ENCODE measurements around the gene PTPN5. TPM values are rescaled to one million over a fixed set of nuclear protein-coding genes. Genes with fewer than 3 reads are reported as not detected.

PTPN5 gene
- total RNA-seq, 1 experiment from 2014 or later: not detected

GRCh38 chr11:18707811-18708340 lies 83.7 kb downstream of the PTPN5 start:
- Histone ChIP-seq H3K4me1 (ENCODE audit: control insufficient read depth in 1 of 2, insufficient read depth in 2 of 2, low read length in 2 of 2) (no peaks in the 10 kb centered on the region), H3K27me3 (ENCODE audit: insufficient read depth, low read length) (peaks cover 7% of the 10 kb centered on the region; the same call in 1 of the 2 replicates), H3K9me2 (ENCODE audit: insufficient read depth) (no peaks in the 10 kb centered on the region), H3K9me3 (ENCODE audit: control insufficient read depth in 1 of 2, insufficient read depth in 1 of 2, low read depth in 1 of 2, low read length in 2 of 2) (no peaks in the 10 kb centered on the region), H4K20me1 (ENCODE audit: insufficient read depth) (no peaks in the 10 kb centered on the region), H2AFZ (ENCODE audit: low read depth, low read length, poor library complexity, severe bottlenecking) (no peak overlapping the region), H3K79me2 (ENCODE audit: insufficient read depth, low read length) (no peaks in the 10 kb centered on the region), H3K9ac (ENCODE audit: low read length) (no peak overlapping the region), H3K36me3 (ENCODE audit: control insufficient read depth in 1 of 2, insufficient read depth in 2 of 2, low read length in 2 of 2) (no peaks in the 10 kb centered on the region), H3K4me3 (replicated peaks in 1 of 2; ENCODE audit: low read depth in 1 of 2, low read length in 2 of 2) (no peak overlapping the region), H3K4me2 (ENCODE audit: low read length) (no peak overlapping the region), H3K27ac (ENCODE audit: low read depth, low read length) (no peak overlapping the region)
- ChIA-PET RAD21 (ENCODE audit: low non-redundant PET in 1 of 2, low total read pairs in 2 of 2, uncharacterized antibody in 2 of 2, unreplicated experiment in 2 of 2) (no interaction called here), CTCF (no interaction called here), POLR2A (no interaction called here)
- TF ChIP-seq ZNF274 (IDR thresholded peaks at IDR 0.05; ENCODE audit: low read depth, low read length) (no peak), ZFX (IDR thresholded peaks at IDR 0.05) (no peak), ZBTB33 (IDR thresholded peaks at IDR 0.05; ENCODE audit: extremely low read depth, insufficient replicate concordance, low read length) (no peak), FOSL1 (IDR thresholded peaks at IDR 0.05; ENCODE audit: low read depth) (no peak), TCF7L2 (IDR thresholded peaks at IDR 0.05; ENCODE audit: borderline replicate concordance, extremely low read depth, insufficient read depth, insufficient read length) (no peak), REST (IDR thresholded peaks at IDR 0.05; ENCODE audit: low read depth) (no peak), EZH2phosphoT487 (IDR thresholded peaks at IDR 0.05; ENCODE audit: borderline replicate concordance) (no peak), EZH2 (IDR thresholded peaks at IDR 0.05) (no peak), POLR2AphosphoS5 (IDR thresholded peaks at IDR 0.05; ENCODE audit: low read depth, low read length) (no peak), SP1 (IDR thresholded peaks at IDR 0.05; ENCODE audit: low read depth) (no peak), EGR1 (IDR thresholded peaks at IDR 0.05; ENCODE audit: low read depth) (no peak), ELF1 (IDR thresholded peaks at IDR 0.05; ENCODE audit: borderline replicate concordance, low read depth) (no peak), MAX (IDR thresholded peaks at IDR 0.05) (no peak), CEBPB (IDR thresholded peaks at IDR 0.05; ENCODE audit: low read depth) (no peak), CTCF (IDR thresholded peaks at IDR 0.05 in 2 of 3, conservative IDR thresholded peaks at IDR 0.05 in 1 of 3; ENCODE audit: borderline replicate concordance in 1 of 3, insufficient read depth in 1 of 3, low read depth in 2 of 3, low read length in 2 of 3) (no peak), YY1 (IDR thresholded peaks at IDR 0.05; ENCODE audit: extremely low read depth, insufficient replicate concordance, low read depth, low read length) (no peak), CBX3 (IDR thresholded peaks at IDR 0.05; ENCODE audit: low read depth) (no peak), POLR2A (IDR thresholded peaks at IDR 0.05; ENCODE audit: borderline replicate concordance, extremely low read depth, insufficient read depth, insufficient read length) (no peak)
- BruUV-seq (replicated peaks): no TSS peak
- intact Hi-C loops (cut with micrococcal nuclease): no loop called here
- ATAC-seq (no peak), DNase-seq (ENCODE audit: low read depth, low spot score) (no peak)
